MCF 10A (cell line): ENCODE results near the gene TWIST2. TPM values are rescaled to one million over a fixed set of nuclear protein-coding genes. Genes with fewer than 3 reads are reported as not detected.

Experiments
- BruUV-seq: library from RNA; stranded (reverse); fragments of 400-500 nt; replicated peaks from 2 replicates; lab custom pipeline; 2021; lab: Mats Ljungman, UMichigan
- CTCF ChIA-PET: fragments of 300-600 bp; sonication (Branson Sonifier 250); formaldehyde crosslinking; extraction: SDS; loops from one replicate; lab custom pipeline; 2021; ENCODE audit warnings: antibody characterized with exemption, inconsistent platforms; lab: Yijun Ruan, JAX
- POLR2A ChIA-PET: fragments of 300-600, 350-650 bp; sonication (Branson Sonifier 250); formaldehyde crosslinking; extraction: SDS; loops from one replicate; lab custom pipeline; 2020; ENCODE audit warnings: antibody characterized with exemption, inconsistent platforms; lab: Yijun Ruan, JAX
- DNase-seq: peaks from one replicate; pipeline ENCODE4 v3.0.0-alpha.2; 2018; ENCODE audit not compliant: unreplicated experiment
- H3K27ac Mint-ChIP-seq: one replicate; pipeline ENCODE4 v1.8.0; 2022; ENCODE audit warnings: mild to moderate bottlenecking, low read depth, mixed read lengths; ENCODE audit not compliant: unreplicated experiment
- H3K27me3 Mint-ChIP-seq: one replicate; pipeline ENCODE4 v1.8.0; 2022; ENCODE audit warnings: mixed read lengths; ENCODE audit not compliant: insufficient read depth, unreplicated experiment
- H3K36me3 Mint-ChIP-seq: one replicate; pipeline ENCODE4 v1.8.0; 2022; ENCODE audit warnings: mild to moderate bottlenecking, moderate library complexity, mixed read lengths; ENCODE audit not compliant: insufficient read depth, unreplicated experiment
- H3K4me1 Mint-ChIP-seq: one replicate; pipeline ENCODE4 v1.8.0; 2022; ENCODE audit warnings: mixed read lengths; ENCODE audit not compliant: insufficient read depth, unreplicated experiment
- H3K4me3 Mint-ChIP-seq: one replicate; pipeline ENCODE4 v1.8.0; 2022; ENCODE audit warnings: mild to moderate bottlenecking, moderate library complexity, mixed read lengths; ENCODE audit not compliant: unreplicated experiment
- H3K9me3 Mint-ChIP-seq: one replicate; pipeline ENCODE4 v1.8.0; 2022; ENCODE audit warnings: mixed read lengths; ENCODE audit not compliant: unreplicated experiment
- CTCF ChIP-seq: fragments of 200-600 bp; IDR thresholded peaks from one replicate; pipeline ENCODE4 v1.8.0; 2022; ENCODE audit warnings: antibody characterized with exemption, mild to moderate bottlenecking; ENCODE audit not compliant: unreplicated experiment
- intact Hi-C: fragments of 100-400 bp; cut with micrococcal nuclease; formaldehyde crosslinking; loops from 2 replicates; pipeline ENCODE4 v1.14.1; 2022
- total RNA-seq: library from RNA; stranded (reverse); gene quantifications from 2 replicates; pipeline ENCODE4 v1.2.3, GENCODE V29; 2022

The TWIST2 gene
- total RNA-seq, 1 experiment from 2014 or later, result 30.2 TPM

GRCh38 chr2:238924796-238925195 is 76.9 kb downstream of the TWIST2 start:
- intact Hi-C loops, result no loop called here
- Mint-ChIP-seq H3K9me3 (no peaks in the 10 kb centered on the region), H3K36me3 (peaks cover 6% of the 10 kb centered on the region), H3K27ac (no peak overlapping the region), H3K4me1 (peaks cover 8% of the 10 kb centered on the region), H3K4me3 (no peak overlapping the region), H3K27me3 (no peaks in the 10 kb centered on the region)
- no TSS peak for BruUV-seq
- ChIA-PET CTCF (no interaction called here), POLR2A (interaction anchor here (0.5 kb wide), 1 partner anchor 420 kb away, joined by 3 read pairs; no protein-coding TSS in a partner anchor)
- DNase-seq, result no peak
- TF ChIP-seq CTCF, result no peak

- peaks cover 8% of the 10 kb centered on the region for H3K4me1 Mint-ChIP-seq
- no peaks in the 10 kb centered on the region for H3K9me3 Mint-ChIP-seq
- no peak overlapping the region for H3K27ac Mint-ChIP-seq
- intact Hi-C loops, result no loop called here
- no peak for TF ChIP-seq CTCF
- no peak for DNase-seq
- no peak overlapping the region for H3K4me3 Mint-ChIP-seq
- peaks cover 6% of the 10 kb centered on the region for H3K36me3 Mint-ChIP-seq
- ChIA-PET POLR2A (interaction anchor here (0.5 kb wide), 1 partner anchor 420 kb away, joined by 3 read pairs; no protein-coding TSS in a partner anchor), CTCF (no interaction called here)
- H3K27me3 Mint-ChIP-seq, result no peaks in the 10 kb centered on the region
- BruUV-seq, result no TSS peak
Observed at GRCh38 chr2:238925281-238925680, 77.4 kb downstream of the TWIST2 start.

- BruUV-seq, result no TSS peak
- CTCF ChIA-PET, result no interaction called here
- no peaks in the 10 kb centered on the region for H3K27me3 Mint-ChIP-seq
- POLR2A ChIA-PET, result interaction anchor here (0.6 kb wide), 1 partner anchor 172 kb away, joined by 3 read pairs; no protein-coding TSS in a partner anchor
- H3K4me1 Mint-ChIP-seq, result peaks cover 1% of the 10 kb centered on the region
- DNase-seq, result no peak
- H3K4me3 Mint-ChIP-seq, result no peak overlapping the region
- TF ChIP-seq CTCF, result no peak
- intact Hi-C loops, result no loop called here
- no peak overlapping the region for H3K27ac Mint-ChIP-seq
- peaks cover 6% of the 10 kb centered on the region for H3K36me3 Mint-ChIP-seq
- no peaks in the 10 kb centered on the region for H3K9me3 Mint-ChIP-seq
Observed at GRCh38 chr2:238925816-238926521, 78.1 kb downstream of the TWIST2 start.

GRCh38 chr2:238926761-238927611 is 79.1 kb downstream of the TWIST2 start:
- TF ChIP-seq CTCF, result no peak
- ChIA-PET CTCF (no interaction called here), POLR2A (interaction anchor here (0.6 kb wide), 1 partner anchor 171 kb away, joined by 3 read pairs; no protein-coding TSS in a partner anchor)

More at GRCh38 chr2:238926761-238927611, 79.1 kb downstream of the TWIST2 start:
- Mint-ChIP-seq H3K9me3 (no peaks in the 10 kb centered on the region), H3K27me3 (no peaks in the 10 kb centered on the region), H3K27ac (no peak overlapping the region), H3K36me3 (peaks cover 6% of the 10 kb centered on the region), H3K4me3 (no peak overlapping the region), H3K4me1 (no peaks in the 10 kb centered on the region)
- intact Hi-C loops, result no loop called here
- no peak for DNase-seq
- no TSS peak for BruUV-seq
